ENCODE measurements around the gene B3GNT2. TPM values are rescaled to one million over a fixed set of nuclear protein-coding genes. Genes with fewer than 3 reads are reported as not detected.

The B3GNT2 gene
- total and polyA plus RNA-seq, 9 of the 15 experiments (the other 6 are each of a cell fraction or from before 2014, with no cell fraction given), result 6.0 to 38.9 (median 25.0) TPM

DNA sequence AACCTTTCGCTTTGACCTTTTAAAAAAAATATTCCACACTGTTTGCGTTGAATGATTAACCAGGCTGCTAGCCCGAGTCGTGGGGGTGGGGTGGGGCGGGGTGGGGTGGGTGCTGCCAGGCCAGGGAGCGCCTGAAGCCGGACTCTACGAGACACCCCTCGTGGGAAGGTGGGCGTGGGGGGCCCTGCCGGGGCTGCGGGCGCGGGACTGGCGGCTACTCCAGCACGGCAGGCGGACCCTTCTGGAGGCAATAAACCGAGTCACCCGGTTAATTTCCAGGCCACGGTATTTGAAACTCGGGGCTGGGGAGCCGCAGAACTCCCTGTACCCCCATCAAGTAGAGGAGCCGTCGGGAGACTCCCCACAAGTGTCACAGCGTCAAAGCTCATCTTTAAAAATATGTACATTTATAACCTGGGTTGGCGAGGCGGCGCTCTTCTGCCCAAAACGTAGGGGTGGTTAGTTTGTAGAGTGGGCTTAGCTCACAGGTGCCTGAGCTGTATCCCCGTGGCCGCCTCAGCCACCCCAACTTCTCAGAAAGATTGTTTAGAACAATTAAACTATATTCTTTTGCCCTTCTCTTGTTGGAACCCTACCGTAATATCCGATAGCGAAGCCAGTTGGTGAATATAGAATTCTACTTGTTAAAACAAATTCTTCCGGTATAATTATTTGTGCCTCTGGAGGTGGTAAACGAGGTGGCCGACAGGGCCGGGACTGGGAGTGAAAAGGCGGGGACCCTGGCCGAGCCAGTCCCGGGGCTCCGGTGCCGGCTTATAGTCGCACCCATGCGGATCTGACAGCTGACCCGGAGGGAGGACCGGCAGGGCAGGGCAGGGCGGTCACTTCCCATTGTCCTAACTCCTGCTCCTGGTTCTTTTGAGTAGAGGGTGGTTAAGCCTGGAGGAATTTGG, 1.4 kb downstream of the B3GNT2 start (continued):
- TF ChIP-seq, protein P1, sequence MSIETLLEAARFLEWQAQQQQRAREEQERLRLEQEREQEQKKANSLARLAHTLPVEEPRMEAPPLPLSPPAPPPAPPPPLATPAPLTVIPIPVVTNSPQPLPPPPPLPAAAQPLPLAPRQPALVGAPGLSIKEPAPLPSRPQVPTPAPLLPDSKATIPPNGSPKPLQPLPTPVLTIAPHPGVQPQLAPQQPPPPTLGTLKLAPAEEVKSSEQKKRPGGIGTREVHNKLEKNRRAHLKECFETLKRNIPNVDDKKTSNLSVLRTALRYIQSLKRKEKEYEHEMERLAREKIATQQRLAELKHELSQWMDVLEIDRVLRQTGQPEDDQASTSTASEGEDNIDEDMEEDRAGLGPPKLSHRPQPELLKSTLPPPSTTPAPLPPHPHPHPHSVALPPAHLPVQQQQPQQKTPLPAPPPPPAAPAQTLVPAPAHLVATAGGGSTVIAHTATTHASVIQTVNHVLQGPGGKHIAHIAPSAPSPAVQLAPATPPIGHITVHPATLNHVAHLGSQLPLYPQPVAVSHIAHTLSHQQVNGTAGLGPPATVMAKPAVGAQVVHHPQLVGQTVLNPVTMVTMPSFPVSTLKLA (conservative IDR thresholded peaks at IDR 0.05), result peak in 1 of 2 experiments; percentile 62; a peak in 2 of 4 replicates

DNA sequence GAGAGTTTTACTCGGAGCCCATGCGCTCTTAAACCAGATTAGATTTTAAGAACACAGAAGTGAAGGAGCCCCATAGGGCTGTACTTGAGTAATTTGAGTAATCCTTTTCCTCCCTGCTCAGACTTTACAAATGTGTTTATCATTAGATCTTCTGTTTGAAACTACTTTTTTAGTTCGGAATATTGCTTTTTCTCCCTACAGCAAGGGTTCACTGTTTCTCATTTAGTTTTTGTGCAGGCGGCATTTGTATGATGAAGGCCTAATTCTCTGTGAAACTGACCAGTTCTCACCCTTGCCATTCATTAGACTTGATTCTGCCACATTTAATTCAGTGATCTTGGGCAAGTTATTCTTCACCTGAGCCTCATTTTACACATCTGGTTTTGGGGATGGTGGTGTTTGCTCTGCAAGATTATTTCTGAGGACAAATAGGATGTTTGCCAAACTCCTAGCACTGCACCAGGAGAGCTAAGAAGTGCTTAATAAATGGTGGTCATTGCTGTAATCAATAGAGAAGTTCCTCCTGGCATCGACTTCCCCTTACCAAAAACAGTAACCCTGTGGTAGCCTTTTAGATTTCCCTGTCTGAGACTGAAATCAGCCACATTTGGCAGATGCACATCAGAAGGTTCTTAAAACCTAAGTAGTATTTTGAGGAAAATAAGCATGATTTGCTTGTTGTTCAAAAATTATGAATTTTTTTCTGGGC, 2.2 kb downstream of the B3GNT2 start:
- Histone ChIP-seq H3K27ac (ENCODE audit: extremely low read depth, low read depth, low read length) (peak overlapping the region; percentile 57), H4K20me1 (replicated peaks; ENCODE audit: control insufficient read depth, insufficient read depth, low read length) (peaks cover 35% of the 10 kb centered on the region), H3K4me2 (ENCODE audit: insufficient read depth, low read length) (peak overlapping the region; percentile 73), H3K4me3 (peak overlapping the region; percentile 79), H3K9me1 (ENCODE audit: control insufficient read depth, insufficient read depth, low read length) (peaks cover 3% of the 10 kb centered on the region), H3K36me3 (ENCODE audit: control insufficient read depth, insufficient read depth, low read length) (no peaks in the 10 kb centered on the region), H3K9ac (ENCODE audit: insufficient read depth in 1 of 2, low read depth in 2 of 2, low read length in 2 of 2) (peak overlapping the region; percentile 63 to 91), H3K79me2 (ENCODE audit: control insufficient read depth, insufficient read depth, low read length) (peaks cover 72% of the 10 kb centered on the region), H3K4me1 (replicated peaks in 1 of 2; ENCODE audit: control insufficient read depth in 2 of 2, insufficient read depth in 2 of 2, low read length in 2 of 2) (peaks cover 33 to 46% of the 10 kb centered on the region in 2 experiments), H3K27me3 (ENCODE audit: control insufficient read depth in 2 of 2, insufficient read depth in 2 of 2, low read length in 2 of 2) (no peaks in the 10 kb centered on the region), H2AFZ (ENCODE audit: low read depth, low read length) (no peak overlapping the region), H3K9me3 (replicated peaks; ENCODE audit: control insufficient read depth, insufficient read depth, low read depth, low read length) (no peaks in the 10 kb centered on the region)
- BruUV-seq (replicated peaks), result TSS peak; percentile 33
- intact Hi-C loops (cut with micrococcal nuclease) (loop anchor here (2.0 to 5.0 kb wide), 2 partner anchors 99 to 281 kb away; no protein-coding TSS in a partner anchor), in situ Hi-C loops (cut with MboI) (no loop called here)
- TF ChIP-seq PHF20 (IDR thresholded peaks at IDR 0.05; ENCODE audit: partially characterized antibody) (no peak), HNRNPLL (IDR thresholded peaks at IDR 0.05; ENCODE audit: low read depth, low read length, poor library complexity, severe bottlenecking) (peak; percentile 0)
- FAIRE-seq (no peak), DNase-seq (ENCODE audit: extremely low read depth in 1 of 4, low spot score in 3 of 4) (no peak), ATAC-seq (no peak)
- POLR2A ChIA-PET, result interaction anchor here (0.7 to 1.1 kb wide), 2 partner anchors 9 to 263 kb away, joined by 3 read pairs; no protein-coding TSS in a partner anchor
- 0% methylated on average over 5 of the region's 5 CpGs for WGBS (ENCODE audit: insufficient coverage, low coverage, missing lambda C conversion rate)
- CTCF ChIA-PET (ENCODE audit: low intra/inter-chr PET ratio), result interaction anchor here (0.6 kb wide), 1 partner anchor 1857 kb away, joined by 3 read pairs; no protein-coding TSS in a partner anchor

All from K562 (cell line).